Renal cortex interstitium (tissue), 11 donors: Measurements from ENCODE around the gene RAD51B. TPM values are rescaled to one million over a fixed set of nuclear protein-coding genes. Genes with fewer than 3 reads are reported as not detected.

Experiments used
- DNase-seq, 11 donors: peaks; one replicate each; pipeline ENCODE4 v3.0.0-alpha.2; 2013; ENCODE audit warnings: low read depth in 9 of 11, low spot score in 4 of 11; ENCODE audit errors: extremely low read depth in 1 of 11
- polyA plus RNA-seq, 3 donors: library from polyadenylated mRNA; unstranded; fragments of 120-200 nt; gene quantifications; one replicate each; pipeline ENCODE4 v1.2.1, GENCODE V29; 2013; ENCODE audit not compliant: insufficient read length in 3 of 3

The RAD51B gene
- polyA plus RNA-seq, 3 donors = 12.5 to 13.0 (median 12.5) TPM

- peak; percentile 94 to 99 (median 97) for DNase-seq
Measured at GRCh38 chr14:68548194-68549076, 728.9 kb downstream of the RAD51B start.

- no peak for DNase-seq
Measured at GRCh38 chr14:68550338-68550715, 730.7 kb downstream of the RAD51B start.

GRCh38 chr14:68551045-68551683 lies 731.6 kb downstream of the RAD51B start:
- no peak for DNase-seq

GRCh38 chr14:68552075-68552474 lies 732.5 kb downstream of the RAD51B start:
- DNase-seq = no peak

- DNase-seq = no peak
Measured at GRCh38 chr14:68552602-68553001, 733.0 kb downstream of the RAD51B start.

- DNase-seq = no peak
Measured at GRCh38 chr14:68553311-68553710, 733.7 kb downstream of the RAD51B start.

GRCh38 chr14:68554231-68554630 lies 734.7 kb downstream of the RAD51B start:
- no peak for DNase-seq

- no peak for DNase-seq
Measured at GRCh38 chr14:68556253-68556652, 736.7 kb downstream of the RAD51B start.

GRCh38 chr14:68557648-68558047 lies 738.1 kb downstream of the RAD51B start:
- DNase-seq = no peak

GRCh38 chr14:68558096-68558495 lies 738.5 kb downstream of the RAD51B start:
- DNase-seq = no peak

GRCh38 chr14:68559949-68560348 lies 740.4 kb downstream of the RAD51B start:
- no peak for DNase-seq

GRCh38 chr14:68561531-68562007 lies 742.0 kb downstream of the RAD51B start:
- no peak for DNase-seq

- DNase-seq = no peak
Measured at GRCh38 chr14:68562911-68563250, 743.3 kb downstream of the RAD51B start.

GRCh38 chr14:68563251-68564131 lies 743.9 kb downstream of the RAD51B start:
- DNase-seq = peak in 2 of 11 donors; percentile 80 to 82

- no peak for DNase-seq
Measured at GRCh38 chr14:68564191-68564825, 744.7 kb downstream of the RAD51B start.

- DNase-seq = no peak
Measured at GRCh38 chr14:68564826-68565759, 745.5 kb downstream of the RAD51B start.

- DNase-seq = no peak
Measured at GRCh38 chr14:68566075-68566474, 746.5 kb downstream of the RAD51B start.
